ENCODE data around the gene DAP.

DAP gene

DNA sequence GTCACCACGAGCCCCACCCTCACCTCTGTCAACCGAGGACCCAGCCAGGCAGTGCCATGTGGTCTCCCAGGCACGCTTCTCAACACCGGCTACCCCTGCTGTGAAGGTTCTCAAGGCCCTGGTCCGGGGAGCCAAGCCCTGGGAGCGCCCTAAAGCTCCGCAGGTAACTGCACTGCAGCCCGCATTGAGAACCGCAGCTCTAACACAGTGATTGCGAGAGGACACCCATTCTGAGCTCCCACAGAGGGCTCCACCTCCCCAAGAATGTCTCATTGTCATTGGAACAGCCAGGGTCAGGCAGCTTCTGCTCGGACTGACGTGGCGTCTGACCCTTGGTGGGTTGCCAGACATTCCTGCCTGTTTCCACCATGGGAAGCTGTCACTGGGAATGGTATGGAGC is 108.9 kb downstream of the DAP start:
- Mint-ChIP-seq H3K9me3 (no peaks in the 10 kb centered on the region), H3K36me3 (ENCODE audit: low read depth) (no peaks in the 10 kb centered on the region), H3K4me3 (no peak overlapping the region), H3K27me3 (ENCODE audit: low read depth) (peaks cover 25% of the 10 kb centered on the region), H3K4me1 (peaks cover 31% of the 10 kb centered on the region), H3K27ac (no peak overlapping the region)
- no peak for TF ChIP-seq CTCF (IDR thresholded peaks at IDR 0.05; ENCODE audit: unreplicated experiment in 3 of 3)

DNA sequence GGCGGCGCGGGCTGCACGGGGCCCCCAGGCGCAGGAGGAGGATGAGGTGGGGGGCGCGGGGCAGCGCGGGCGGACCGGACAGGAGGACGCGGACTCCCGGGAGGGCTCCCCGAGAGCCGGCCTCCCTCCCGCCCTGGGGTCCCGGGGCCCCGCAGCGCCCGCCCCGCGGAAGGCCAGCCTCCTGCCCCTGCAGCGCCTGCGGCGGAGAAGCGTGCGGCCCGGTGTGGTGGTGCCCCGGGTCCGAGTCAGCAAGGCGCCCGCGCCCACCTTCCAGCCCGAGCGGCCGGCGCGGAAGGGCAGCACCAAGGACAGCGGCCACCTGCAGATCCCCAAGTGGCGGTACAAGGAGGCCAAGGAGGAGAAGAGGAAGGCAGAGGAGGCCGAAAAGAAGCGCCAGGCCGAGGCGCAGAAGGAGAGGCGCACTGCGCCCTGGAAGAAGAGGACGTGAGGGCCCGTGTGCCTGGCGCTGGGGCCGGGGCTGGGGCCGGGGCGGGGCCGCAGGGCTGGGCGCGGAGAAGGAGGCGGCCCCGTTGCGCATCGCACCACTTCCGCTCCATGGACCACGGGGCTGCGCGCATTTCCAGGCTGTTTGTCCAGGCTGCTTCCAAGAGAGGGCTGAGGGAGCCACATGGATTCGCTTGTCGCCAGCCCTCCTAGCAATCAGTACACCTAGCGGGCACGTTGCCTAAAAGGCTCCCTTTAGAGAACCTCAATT is 111.2 kb downstream of the DAP start:
- H3K4me3 Mint-ChIP-seq, result no peak overlapping the region
- peaks cover 20% of the 10 kb centered on the region for H3K27me3 Mint-ChIP-seq (ENCODE audit: low read depth)
- peaks cover 21% of the 10 kb centered on the region for H3K4me1 Mint-ChIP-seq

DNA sequence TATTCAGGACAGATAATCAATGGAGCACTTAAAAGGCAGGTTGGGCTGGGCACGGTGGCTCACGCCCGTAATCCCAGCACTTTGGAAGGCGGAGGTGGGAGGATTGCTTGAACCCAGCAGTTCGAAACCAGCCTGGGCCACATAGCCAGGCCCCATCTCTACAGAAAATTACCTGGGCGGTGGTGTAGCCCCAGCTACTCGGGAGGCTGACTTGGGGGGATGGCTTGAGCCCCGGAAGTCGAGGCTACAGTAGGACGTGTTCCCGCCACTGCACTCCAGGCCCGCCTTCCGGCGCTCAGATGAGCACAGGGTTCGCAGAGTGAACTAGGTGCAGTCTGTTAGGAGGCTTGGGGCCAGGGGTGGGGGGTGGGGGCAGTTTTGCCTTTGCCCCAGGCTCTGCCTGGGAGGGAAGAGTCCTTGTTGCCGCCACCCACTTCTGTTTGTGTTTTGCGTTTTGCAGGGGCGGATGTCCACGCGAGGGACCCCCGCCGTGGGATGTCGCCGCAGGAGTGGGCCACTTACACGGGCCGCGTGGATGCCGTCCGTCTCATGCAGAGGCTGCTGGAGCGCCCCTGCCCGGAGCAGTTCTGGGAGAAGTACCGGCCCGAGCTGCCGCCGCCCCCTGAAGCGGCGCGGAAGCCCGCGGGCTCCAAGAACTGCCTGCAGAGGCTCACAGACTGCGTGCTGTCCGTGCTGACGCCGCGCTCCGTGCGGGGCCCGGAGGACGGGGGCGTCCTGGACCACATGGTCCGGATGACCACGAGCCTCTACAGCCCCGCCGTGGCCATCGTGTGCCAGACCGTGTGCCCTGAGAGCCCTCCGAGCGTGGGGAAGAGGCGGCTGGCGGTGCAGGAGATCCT is 112.0 kb downstream of the DAP start:
- Mint-ChIP-seq H3K4me1 (peaks cover 13% of the 10 kb centered on the region), H3K36me3 (ENCODE audit: low read depth) (no peaks in the 10 kb centered on the region), H3K9me3 (peaks cover 2% of the 10 kb centered on the region), H3K4me3 (no peak overlapping the region), H3K27me3 (ENCODE audit: low read depth) (peaks cover 18% of the 10 kb centered on the region), H3K27ac (no peak overlapping the region)
- TF ChIP-seq CTCF (IDR thresholded peaks at IDR 0.05; ENCODE audit: unreplicated experiment in 3 of 3), result no peak

More for the DNA sequence above, 111.2 kb downstream of the DAP start:
- no peak overlapping the region for H3K27ac Mint-ChIP-seq
- no peak for TF ChIP-seq CTCF (IDR thresholded peaks at IDR 0.05; ENCODE audit: unreplicated experiment in 3 of 3)
- no peaks in the 10 kb centered on the region for H3K9me3 Mint-ChIP-seq
- no peaks in the 10 kb centered on the region for H3K36me3 Mint-ChIP-seq (ENCODE audit: low read depth)

DNA sequence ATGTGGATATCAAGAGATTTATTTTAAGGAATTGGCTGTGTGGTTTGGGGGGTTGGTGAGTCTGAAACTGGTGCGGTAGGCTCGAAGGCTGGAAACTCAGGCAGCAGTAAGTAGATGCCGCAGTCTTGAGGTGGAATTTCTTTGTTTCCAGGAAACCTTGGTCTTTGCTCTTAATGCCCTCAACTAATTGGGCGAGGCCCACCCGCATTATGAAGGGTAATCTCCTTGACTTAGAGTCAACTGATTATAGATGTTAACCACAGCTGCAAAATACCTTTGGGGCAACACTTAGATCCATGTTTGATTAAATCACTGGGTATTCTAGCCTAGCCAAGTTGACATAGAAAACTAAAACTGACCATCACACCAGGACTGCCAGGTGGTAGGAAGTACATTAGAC is 113.4 kb downstream of the DAP start:
- Mint-ChIP-seq H3K27ac (no peak overlapping the region), H3K4me3 (no peak overlapping the region)
- TF ChIP-seq CTCF (IDR thresholded peaks at IDR 0.05; ENCODE audit: unreplicated experiment in 3 of 3), result no peak

DNA sequence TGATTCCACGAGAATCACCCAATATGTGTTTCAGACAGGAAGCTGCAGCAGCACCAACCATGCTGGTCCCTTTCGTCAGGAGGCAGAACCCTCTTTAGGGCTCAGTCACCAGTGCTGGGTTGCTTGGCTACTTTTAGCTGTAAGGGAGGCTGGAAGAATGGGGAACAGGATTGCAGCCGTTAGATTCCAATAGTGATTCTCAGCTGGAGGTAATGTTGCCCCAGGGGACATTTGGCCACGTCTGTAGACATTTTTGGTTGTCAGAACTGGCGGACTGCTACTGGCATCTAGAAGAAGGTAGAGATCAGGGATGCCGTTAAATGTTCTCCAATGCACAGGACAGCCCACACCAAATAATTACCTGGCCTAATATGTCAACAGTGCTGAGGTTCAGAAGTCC is 115.4 kb downstream of the DAP start:
- TF ChIP-seq CTCF (IDR thresholded peaks at IDR 0.05; ENCODE audit: unreplicated experiment in 3 of 3), result no peak
- Mint-ChIP-seq H3K27ac (no peak overlapping the region), H3K27me3 (ENCODE audit: low read depth) (peaks cover 29% of the 10 kb centered on the region), H3K9me3 (peaks cover 2% of the 10 kb centered on the region), H3K4me1 (no peaks in the 10 kb centered on the region), H3K4me3 (no peak overlapping the region), H3K36me3 (ENCODE audit: low read depth) (no peaks in the 10 kb centered on the region)

More for the DNA sequence above, 113.4 kb downstream of the DAP start:
- H3K36me3 Mint-ChIP-seq (ENCODE audit: low read depth), result no peaks in the 10 kb centered on the region
- H3K4me1 Mint-ChIP-seq, result no peaks in the 10 kb centered on the region
- H3K27me3 Mint-ChIP-seq (ENCODE audit: low read depth), result peaks cover 18% of the 10 kb centered on the region
- peaks cover 2% of the 10 kb centered on the region for H3K9me3 Mint-ChIP-seq
